ENCODE measurements around the gene TNXB.

The TNXB gene

GRCh38 chr6:32092760-32093497, 16.2 kb downstream of the TNXB start:
- Histone ChIP-seq H3K9me3 (ENCODE audit: insufficient read depth, low read length) (no peaks in the 10 kb centered on the region), H3K4me2 (ENCODE audit: low read length) (no peak overlapping the region), H4K20me1 (ENCODE audit: insufficient read depth, low read length) (no peaks in the 10 kb centered on the region), H3K4me3 (ENCODE audit: low read length) (no peak overlapping the region), H3K36me3 (replicated peaks; ENCODE audit: low read depth, low read length) (no peaks in the 10 kb centered on the region), H3K27me3 (ENCODE audit: low read depth, low read length) (peaks cover 38% of the 10 kb centered on the region), H3K9ac (ENCODE audit: low read length) (no peak overlapping the region), H3K27ac (ENCODE audit: low read length) (no peak overlapping the region), H3K4me1 (ENCODE audit: low read length) (no peaks in the 10 kb centered on the region), H2AFZ (ENCODE audit: low read depth, low read length) (no peak overlapping the region), H3K79me2 (ENCODE audit: low read length) (no peaks in the 10 kb centered on the region)
- TF ChIP-seq EZH2phosphoT487 (IDR thresholded peaks at IDR 0.05; ENCODE audit: low read depth) (no peak), CTCF (IDR thresholded peaks at IDR 0.05; ENCODE audit: low read depth, low read length) (no peak)

DNA sequence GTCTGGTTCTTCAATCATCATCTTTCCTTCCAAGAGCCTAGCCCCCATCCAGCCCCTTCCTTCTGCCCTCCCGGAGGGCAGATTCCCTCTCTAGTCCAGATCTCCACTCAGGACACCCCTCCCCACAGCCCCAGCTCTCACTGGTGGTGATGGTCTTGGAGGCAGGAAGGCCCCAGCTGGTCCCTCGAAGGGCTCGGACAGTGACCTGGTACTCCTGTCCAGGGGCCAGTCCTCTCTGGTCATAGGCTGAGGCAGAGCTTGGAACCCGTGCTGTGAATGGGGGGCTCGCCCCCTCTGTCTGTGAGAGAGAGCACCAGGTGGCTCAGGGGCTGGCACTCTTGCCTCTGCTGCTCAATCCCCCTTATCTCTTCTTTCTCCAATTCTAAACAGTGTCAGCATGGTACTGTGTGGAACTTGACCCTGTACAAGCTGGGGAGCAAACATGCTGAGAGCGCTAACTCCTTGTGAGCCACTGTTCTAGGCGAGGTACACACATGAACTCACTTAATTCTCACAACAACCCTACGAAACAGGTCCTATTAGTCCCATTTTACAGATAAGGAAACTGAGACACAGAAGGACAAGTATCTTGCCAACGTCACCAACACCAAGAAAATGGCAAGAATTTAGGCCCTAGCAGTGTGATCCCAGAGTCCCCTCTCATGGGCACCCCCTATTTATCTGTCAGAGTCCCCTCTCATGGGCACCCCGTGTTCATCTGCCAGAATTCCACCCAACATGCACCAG, 19.9 kb downstream of the TNXB start:
- Histone ChIP-seq H3K27me3 (ENCODE audit: low read depth, low read length) (peaks cover 59% of the 10 kb centered on the region), H2AFZ (ENCODE audit: low read depth, low read length) (no peak overlapping the region), H3K4me1 (ENCODE audit: low read length) (peaks cover 15% of the 10 kb centered on the region), H3K9me3 (ENCODE audit: insufficient read depth, low read length) (no peaks in the 10 kb centered on the region), H3K36me3 (replicated peaks; ENCODE audit: low read depth, low read length) (no peaks in the 10 kb centered on the region), H3K27ac (ENCODE audit: low read length) (no peak overlapping the region), H3K4me3 (ENCODE audit: low read length) (no peak overlapping the region), H3K9ac (ENCODE audit: low read length) (no peak overlapping the region), H3K79me2 (ENCODE audit: low read length) (no peaks in the 10 kb centered on the region), H4K20me1 (ENCODE audit: insufficient read depth, low read length) (peaks cover 3% of the 10 kb centered on the region; the same call in 1 of the 2 replicates), H3K4me2 (ENCODE audit: low read length) (no peak overlapping the region)
- TF ChIP-seq CTCF (IDR thresholded peaks at IDR 0.05; ENCODE audit: low read depth, low read length) (no peak), EZH2phosphoT487 (IDR thresholded peaks at IDR 0.05; ENCODE audit: low read depth) (no peak)

GRCh38 chr6:32088487-32089049, 20.6 kb downstream of the TNXB start:
- Histone ChIP-seq H3K27me3 (ENCODE audit: low read depth, low read length) (peaks cover 64% of the 10 kb centered on the region), H3K36me3 (replicated peaks; ENCODE audit: low read depth, low read length) (no peaks in the 10 kb centered on the region), H3K9me3 (ENCODE audit: insufficient read depth, low read length) (no peaks in the 10 kb centered on the region), H3K27ac (ENCODE audit: low read length) (no peak overlapping the region), H3K79me2 (ENCODE audit: low read length) (no peaks in the 10 kb centered on the region), H3K4me1 (ENCODE audit: low read length) (peaks cover 15% of the 10 kb centered on the region), H3K9ac (ENCODE audit: low read length) (no peak overlapping the region), H3K4me3 (ENCODE audit: low read length) (no peak overlapping the region), H2AFZ (ENCODE audit: low read depth, low read length) (no peak overlapping the region), H4K20me1 (ENCODE audit: insufficient read depth, low read length) (peaks cover 3% of the 10 kb centered on the region; the same call in 1 of the 2 replicates), H3K4me2 (ENCODE audit: low read length) (no peak overlapping the region)
- TF ChIP-seq EZH2phosphoT487 (IDR thresholded peaks at IDR 0.05; ENCODE audit: low read depth) = no peak
- TF ChIP-seq CTCF (IDR thresholded peaks at IDR 0.05; ENCODE audit: low read depth, low read length) = no peak

Measured in OCI-LY3 (cell line).